Activated T-cell treated with anti-CD3 and anti-CD28 coated beads for 4 hours (primary cell): ENCODE measurements around the gene NCR3LG1.

Source experiments
- DNase-seq: peaks from one replicate; pipeline ENCODE4 v3.0.0-alpha.2; 2020

Gene NCR3LG1

DNA sequence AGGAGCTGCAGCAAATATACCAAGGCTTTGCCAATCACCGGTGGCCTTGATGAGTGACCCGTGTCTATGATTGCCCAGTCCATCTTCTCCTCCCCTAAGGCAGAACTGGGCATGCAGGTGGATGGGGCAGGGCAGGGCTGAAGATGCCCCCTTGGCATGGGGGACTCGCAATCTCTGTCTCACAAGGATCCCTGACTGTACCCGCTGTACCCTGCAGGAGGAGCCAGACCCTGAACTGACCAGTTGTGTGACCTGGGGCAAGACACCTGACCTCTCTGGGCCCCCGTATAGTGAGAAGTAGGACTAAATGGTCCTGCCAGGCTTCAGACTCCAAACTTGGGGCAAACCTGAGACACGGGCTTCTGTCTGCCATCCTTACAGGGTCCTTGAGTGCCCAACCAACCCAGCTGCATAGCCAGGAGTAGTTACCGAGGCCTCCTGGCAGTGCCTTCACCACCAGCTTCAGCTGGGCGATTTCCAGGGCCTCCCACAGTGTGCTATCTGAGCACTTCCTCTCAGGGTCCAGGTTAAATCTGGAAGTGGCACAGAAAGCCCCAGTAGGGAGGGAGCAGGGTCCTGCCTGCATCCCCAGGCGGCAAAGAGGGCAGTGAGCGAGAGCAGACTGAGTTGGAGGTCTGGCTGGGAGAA is 43.3 kb downstream of the NCR3LG1 start:
- DNase-seq, result no peak

DNA sequence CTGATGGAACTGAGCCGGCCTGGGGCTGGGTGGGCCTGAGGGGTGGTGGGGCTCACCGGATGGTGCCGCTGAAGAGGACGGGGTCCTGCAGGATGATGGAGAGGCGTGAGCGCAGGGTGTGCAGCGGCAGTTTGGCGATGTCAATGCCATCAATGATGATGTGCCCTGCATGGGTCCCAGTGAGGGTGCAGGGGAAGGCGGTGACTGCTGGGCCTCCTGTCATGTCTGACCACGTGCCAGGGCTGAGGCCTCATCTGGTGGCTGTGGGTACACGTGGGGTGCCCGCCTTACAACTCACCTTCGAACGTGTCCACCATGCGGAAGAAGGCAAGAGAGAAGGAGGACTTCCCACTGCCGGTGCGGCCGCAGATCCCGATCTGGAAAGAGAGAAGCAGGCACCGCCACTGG is 44.0 kb downstream of the NCR3LG1 start:
- no peak for DNase-seq

DNA sequence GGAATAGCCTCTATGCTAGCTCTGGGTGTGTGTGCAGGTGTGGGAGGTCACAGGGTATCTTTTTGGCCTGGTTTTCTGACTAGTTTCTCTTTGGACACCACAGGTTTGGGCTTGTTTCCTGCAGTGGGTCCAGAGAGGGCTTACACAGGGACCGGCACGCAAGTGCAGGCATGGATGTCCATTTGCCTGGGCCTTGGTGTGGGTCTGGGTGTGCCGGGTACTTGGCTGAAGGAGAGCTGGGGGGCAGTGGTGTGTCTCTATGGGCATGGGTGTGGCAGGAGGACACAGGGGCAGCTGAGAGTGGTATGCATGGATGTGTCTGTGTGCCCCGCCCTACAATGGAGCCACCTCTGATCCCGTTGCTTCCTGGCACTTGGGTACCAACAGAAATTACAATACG is 44.4 kb downstream of the NCR3LG1 start:
- no peak for DNase-seq

DNA sequence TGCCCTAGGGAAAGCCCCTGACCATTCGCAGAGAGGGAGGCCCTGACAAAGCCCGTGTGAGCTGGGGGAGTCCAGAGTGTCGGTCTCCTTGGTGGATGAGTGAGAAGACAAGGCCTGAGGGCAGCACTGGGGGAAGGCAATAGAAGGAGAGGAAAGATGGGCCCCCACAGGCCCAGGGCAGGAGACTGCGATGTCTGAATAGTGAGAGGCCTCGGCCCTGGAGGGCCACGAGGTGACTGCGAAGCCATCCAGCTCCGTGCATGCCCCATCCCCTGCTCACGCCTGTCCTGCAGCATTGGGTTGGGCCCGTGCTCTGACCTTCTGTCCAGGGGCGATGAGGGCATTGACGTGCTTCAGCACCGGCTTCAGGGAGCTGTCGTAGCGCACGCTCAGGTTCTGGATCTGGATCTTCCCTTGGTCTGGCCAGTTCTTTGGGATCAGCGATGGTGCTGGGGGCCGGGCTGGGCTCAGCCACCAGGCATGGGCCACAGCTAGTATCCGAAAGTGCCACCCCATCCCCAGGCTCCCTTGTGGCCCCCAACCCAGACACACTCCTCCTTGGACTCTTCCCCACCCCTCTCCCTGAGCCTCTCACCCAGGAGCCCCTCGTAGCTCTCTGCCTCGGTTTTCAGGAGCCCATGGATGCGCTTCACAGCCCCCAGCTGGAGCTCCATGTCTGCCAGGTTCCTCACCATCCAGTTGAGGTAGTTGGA is 45.2 kb downstream of the NCR3LG1 start:
- no peak for DNase-seq

DNA sequence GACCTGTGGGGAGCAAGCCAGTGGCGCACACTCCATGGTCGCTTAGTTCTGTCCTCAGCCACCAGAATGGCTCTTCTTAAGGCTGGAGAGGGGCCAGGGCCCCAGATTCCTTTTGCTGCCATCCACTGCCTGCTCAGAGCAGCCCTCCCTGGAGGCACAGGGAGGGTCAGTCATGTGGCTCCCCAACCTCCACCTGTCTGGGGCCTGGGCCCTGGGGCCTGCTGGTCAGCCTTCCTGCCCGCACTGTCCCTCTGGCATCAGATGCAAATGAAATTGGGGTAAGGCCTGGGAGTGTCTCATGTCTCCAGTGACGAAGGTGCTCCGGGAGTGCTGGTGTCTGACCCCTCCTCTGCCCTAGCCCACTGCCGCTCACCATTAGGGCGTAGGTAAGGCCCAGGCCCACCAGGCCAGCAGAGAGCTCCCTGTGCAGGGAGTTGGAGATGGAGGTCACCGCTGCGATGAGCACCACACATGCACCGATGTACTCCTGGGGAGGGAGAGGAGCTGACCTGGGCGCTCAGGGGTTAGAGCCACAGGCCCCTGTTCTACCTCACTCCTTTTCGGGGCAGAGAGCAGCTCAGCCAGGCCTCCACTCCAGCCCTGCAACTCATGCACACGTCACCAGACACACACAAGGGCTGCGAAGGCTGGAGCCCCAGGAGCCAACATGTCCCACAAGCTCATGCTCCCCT is 45.9 kb downstream of the NCR3LG1 start:
- no peak for DNase-seq

DNA sequence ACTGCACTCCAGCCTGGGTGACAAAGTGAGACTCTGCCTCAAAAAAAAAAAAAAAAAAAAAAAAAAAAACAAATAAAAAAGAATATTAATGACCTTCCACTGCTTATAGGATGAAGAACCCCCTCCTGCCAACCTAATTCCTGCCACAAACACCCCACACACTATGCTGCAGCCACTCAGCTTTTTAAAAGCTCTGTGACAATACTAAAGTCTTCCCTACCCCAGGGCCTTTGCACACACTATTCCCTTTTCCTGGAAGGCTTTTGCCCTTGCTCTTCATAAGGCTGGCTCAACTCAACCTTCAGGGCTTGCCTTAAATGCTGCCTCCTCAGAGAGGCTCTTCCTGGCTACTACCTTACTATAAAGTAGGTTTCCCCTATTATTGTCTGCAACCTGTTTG is 47.6 kb downstream of the NCR3LG1 start:
- DNase-seq, result no peak

DNA sequence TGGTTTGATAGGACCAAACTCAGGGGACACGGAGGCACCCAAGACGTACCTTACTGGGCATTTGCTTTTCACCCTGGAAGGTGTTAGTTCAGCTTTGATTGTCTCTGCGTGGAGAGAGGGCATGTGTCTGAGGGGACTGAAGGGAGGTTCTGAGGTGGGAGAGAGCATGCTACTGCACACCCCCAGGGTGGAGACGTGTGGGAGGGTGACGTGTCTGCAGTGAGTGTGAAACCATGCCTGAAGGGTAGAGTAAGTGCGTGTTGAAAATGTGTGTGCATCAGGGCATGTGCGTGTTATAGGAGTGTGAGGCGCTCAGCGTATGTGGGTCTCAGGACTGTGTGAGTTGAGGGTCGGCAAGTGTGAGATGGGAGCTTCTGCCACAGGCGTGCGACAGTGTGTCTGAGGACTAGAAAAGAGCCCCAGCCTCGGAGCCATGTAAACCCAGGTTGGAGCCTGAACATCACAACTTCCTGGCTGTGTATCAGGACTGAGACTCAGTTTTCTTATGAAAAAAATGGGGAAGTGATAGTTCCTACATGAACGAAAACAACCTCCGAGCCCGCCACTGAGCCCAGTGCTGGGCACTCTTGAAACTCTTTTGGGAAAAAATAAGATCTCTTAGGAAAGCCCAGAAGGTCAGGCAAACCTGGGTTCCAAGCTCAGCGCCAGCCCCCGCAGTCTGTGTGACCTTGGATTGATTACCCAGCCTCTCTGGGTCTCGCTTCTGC is 48.6 kb downstream of the NCR3LG1 start:
- DNase-seq, result no peak

DNA sequence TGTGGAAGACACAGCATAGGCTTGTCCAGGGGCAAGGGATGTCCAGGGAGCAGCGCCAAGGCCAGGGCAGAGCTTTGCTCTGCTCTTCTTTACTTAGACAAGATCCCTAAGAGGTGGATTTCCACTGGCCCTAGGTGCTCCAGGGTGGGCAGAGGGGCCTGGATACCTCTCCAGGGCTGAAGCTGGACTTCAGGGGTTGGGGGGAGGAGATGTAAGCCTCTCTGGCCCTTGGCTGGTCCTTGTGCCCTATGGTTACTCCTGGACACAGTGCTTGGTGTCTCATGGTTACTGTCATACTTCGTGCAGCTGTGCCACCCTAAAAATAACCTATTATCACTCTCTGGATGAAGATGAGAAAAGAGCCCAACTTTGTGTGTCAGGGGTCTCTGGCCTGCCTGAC is 49.7 kb downstream of the NCR3LG1 start:
- DNase-seq, result no peak

DNA sequence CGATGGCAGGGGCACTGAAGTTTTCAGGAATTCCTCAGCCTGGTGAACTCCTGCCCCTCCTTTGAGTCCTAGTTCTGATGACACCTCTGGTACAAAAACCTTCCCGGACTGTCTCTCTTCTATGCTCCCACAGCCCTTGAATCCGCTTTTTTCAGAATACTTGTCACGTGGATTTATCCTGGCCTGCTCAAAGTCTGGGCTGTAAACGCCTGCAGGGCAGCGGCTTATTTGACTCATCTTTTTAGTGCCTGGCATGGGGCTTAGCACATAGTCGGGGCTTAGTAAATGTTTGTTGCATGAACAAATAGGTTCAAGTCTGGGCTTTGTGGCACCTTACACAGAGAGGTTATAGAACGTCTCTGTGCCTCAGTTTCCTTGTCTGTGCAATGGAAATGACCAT is 50.2 kb downstream of the NCR3LG1 start:
- no peak for DNase-seq

DNA sequence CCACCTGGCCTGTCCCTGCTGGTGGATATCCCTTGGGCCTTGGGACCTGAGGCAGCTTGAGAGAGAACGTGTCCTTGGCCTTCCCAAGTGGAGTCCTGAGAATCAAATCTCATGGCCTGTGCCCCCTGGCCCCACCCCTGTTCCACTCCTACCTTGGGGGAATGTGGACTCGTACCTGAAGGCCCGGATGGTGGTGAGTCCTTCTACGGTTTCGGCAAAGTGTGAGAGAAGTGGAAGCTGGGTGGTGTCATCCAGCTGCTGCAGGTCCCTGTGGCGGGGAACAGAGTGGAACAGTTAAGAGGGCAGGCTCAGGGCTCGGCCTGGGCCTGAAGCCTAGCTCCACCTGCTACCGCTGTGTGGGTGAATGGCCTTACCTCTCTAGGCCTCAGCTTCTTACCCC is 50.9 kb downstream of the NCR3LG1 start:
- DNase-seq, result no peak

DNA sequence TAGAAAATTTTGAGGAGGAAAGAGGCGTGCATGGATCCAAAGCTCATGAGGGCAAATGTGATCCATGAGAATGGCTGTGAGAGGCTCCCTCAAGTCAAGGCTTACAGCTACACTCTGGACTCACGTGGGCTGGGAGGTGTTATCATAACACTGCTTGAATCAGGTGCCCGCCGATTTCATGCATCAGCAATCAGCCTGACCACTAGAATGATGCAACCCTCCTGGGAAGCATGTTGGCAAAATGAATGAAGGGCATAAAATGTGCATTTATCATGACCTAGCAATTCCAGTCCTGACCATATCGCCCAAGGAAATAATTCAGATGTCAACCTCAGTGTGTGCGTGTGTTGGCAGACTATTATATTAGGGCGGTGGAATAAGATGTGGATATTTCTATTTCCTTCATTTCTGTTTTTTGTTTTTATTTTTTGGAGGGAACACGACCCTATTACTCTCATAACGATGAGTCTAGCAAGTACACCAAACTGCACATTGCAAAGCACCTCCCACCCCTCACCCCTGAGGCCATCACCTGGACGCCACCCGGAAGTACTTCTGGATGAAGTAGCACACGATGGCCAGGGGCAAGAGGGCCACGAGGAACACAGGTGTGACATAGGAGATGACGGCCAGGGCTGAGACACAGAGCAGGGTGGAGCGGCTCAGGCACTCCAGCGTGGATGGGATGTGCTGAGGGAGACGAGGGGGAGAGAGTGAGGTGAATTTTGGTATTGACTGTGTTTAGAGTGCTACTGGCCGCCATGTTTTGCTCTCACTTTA is 52.6 kb downstream of the NCR3LG1 start:
- DNase-seq, result no peak

DNA sequence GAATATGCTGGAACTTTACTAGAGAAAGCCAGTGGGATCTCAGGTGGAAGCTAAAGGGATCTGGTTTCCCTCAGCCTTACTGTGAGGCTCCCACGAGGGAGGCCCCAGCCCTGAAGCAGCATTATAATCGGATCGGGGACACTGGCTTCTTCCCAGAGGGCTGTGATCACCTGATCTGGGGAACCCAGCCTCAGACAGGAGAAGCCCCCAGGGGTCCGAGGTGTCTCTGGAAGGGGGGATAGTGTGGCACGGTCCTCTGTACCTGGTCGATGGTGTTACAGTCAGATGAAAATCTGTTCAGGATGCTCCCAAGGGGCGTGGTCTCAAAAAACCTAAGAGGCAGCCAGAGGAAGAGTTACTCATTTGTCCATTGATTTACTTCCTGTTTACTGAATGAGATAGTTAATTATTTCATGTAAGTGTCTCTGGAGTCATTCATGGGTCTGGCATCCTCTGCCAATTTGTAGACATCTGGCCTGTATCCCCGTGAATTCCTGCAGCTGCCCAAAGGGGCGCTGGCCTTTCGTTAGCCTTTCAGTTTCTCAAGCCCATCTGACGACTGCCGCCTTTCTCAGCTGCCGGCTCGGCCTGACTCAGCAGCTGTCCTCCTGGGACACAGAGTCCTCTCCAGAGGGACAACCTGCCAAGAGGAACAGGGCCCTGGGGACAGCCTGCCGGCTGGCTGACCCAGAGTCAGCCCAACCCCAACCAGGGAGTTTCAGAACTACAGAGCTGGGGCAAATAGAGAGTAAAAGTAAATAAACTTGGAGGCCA is 53.8 kb downstream of the NCR3LG1 start:
- DNase-seq, result no peak

DNA sequence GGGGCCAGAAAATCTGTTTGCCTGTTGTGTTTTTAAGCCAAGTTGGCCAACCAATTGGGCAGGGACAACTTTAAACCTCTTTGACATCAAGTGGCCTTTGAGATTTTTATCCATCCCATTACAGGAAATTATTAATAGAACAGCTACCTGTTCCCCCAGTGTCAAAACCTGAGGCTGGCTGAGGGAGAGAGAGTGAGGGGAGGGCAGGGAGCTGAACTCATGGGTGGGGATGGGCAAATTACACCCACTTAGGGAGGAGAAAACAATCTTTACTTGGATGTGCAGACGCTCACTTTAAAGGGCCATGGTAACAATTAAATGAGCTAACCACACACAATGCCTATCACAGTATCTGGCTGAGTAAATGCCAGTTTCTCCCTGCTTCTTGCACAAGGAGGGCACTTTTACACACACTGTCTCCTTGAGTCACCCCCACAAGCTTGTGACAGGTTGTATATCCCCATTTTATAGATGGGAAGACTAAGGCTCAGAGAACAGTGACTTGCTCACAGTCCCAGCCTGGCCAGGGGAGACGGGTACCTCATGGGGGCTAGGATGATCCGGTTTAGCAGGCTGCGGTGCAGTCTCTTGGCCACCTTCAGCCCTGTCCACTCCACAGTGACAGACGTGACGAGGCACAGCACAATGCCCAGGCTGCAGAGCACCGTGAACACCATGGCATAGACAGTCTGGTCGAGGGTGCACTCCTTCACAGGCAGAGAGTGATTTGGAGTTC is 54.6 kb downstream of the NCR3LG1 start:
- DNase-seq, result no peak

DNA sequence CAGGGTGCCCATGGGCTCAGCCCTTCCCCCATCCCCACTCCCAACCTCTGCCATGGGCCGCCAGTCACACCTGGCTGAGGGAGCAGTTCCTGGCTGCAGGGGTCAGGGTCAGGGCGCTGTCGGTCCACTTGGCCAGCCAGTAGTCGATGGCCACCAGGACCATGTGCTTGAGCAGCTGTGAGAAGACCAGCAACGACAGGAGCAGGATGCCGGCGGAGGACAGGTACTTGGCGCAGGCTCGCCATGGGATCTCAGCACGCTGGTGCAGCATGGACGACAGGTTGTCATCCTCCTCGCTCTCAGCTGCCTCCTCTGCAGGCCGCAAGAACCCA is 55.2 kb downstream of the NCR3LG1 start:
- no peak for DNase-seq

DNA sequence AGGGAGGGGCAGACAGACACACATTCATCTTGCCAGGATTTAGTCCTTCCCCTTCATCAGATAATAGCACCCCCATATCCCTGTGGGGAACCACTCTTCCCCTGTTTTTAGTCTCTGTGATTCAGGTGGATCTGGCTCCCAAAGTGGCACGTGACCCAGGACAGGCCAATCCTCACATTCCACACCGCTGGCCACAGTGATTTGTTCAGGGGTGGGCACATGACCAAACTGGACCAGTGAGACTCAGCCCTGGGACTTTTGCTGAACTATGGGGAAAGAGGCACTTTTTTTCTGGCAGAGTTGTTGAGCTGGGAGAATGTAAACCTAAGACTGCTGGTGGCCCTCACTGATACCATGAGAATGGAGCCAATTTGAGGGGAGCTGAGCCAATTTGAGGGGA is 56.0 kb downstream of the NCR3LG1 start:
- no peak for DNase-seq

DNA sequence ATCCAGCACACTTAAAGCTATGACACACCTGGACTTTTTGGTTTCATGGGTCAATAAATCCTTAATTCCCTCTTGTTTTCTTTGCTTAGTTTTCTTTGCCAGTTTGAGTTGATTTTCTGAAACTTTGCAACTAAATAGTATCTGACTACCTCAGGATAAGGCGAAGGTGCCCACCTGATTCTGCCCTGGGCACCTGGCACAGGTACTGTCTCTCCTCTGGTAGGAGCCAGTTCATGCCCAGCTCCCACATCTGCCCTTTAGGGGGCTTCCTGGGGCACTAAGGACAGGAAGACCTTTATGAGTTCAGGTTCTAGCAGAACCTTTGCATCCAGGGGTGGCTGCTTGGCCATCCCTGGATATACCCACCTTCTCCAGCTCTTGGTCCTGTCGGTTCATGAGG is 56.4 kb downstream of the NCR3LG1 start:
- no peak for DNase-seq

DNA sequence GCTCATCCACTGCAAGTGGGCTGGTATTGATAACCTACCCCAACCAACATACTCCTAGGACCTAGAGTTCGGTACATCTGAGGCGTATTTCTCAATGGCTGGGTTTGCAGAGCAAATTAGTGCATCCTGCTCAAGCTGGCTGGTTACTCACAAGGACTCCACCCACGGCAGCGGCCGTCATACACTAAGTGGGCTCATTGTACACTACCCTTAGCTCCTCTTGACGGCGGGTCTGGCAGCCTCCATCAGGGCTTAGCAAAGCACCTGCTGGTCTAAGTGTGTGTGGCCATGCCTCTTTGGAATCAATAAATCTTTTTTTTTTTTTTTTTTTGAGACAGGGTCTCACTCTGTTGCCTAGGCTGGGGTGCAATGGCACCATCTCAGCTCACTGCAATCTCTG is 57.0 kb downstream of the NCR3LG1 start:
- DNase-seq, result no peak

DNA sequence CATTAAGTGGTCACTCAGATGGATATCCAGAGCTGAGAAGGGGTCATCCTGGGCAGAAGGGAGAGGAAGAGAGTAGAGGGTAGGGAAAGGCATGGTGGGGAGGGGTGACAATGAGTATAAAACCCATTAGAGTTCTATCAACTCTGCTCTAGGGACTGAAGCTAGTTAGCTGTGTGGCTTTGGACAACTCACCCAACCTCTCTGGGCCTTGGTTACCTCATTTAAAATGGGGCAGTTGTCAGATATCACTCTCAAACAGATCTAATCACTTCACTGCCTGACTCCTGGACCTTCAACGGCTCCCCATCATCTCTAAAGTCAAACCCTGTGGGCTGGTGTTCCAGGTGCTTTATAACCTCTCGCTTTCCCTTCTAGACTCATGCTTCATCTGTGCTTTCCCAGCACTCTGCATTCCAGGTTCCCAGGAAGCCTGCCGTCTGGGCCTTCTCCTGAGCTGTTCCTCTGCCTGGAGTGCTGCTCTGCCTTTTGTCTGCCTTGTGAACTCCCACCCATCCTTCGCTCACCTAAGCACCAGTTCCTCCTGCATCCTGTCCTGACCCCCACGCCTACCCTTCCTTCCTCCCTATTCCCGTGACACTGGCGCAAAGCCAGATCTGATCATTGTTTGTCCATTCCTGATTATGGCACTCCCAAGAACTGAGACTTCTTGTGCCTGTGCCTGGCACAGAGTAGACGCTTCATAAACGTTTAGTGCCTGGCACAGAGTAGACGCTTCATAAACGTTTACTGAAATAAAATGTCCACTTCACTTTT is 59.2 kb downstream of the NCR3LG1 start:
- no peak for DNase-seq

DNA sequence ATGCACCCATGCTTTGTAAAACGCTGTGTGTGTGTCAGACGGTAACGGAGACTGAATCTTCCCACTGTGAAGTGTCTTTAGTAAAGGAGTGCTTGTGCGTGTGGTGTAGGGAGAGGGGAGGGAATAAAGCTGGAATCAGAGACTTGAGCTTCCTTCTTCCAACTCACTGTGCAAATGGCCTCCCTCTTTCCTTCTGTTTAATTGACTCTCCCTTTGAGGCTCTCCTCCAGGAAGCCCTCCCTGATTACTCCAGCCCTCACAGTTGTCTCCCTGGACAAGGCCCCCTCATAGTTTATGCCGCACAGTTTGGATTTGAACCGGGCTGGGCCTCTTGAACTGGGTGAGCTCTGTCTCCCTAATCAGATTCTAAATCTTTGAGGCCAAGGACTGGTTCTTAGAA is 59.8 kb downstream of the NCR3LG1 start:
- no peak for DNase-seq

DNA sequence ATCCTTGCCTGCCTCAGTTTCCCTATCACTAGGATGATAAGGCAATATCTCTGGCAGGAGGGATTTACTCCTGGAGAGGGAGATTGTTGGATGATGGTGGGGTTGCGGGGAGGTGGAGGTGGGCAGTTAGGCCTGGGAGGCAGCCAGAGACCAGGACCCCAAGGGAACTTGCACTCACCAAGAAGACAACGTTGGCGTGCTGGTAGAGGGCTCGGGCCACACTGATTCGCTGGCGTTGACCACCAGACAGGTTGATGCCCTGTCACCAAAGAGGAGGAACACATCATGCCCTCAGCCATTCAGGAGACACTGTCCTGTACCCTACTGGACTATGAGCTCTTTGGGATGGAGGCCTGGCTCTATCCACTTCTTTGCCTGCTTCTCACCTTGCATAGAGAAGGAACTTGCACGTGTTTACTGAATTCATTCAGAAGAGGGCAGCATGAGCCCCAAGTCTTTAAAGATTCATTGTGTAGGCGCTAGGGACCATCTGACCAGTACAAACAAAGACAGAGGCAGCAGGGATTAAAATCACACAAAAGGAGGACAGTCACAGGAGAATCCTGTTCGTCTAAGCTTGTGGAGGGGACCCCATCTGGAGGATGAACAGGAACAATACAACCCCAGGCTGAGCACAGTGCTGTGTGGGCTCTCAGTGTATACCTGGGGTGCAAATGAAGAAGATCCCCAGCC is 61.0 kb downstream of the NCR3LG1 start:
- DNase-seq, result no peak
